HT-29 (cell line): ENCODE data around the gene CD274. TPM values are rescaled to one million over a fixed set of nuclear protein-coding genes. Genes with fewer than 3 reads are reported as not detected.
"Not testable (repeated sequence)": the region's sequence is repeated elsewhere in the genome, so short reads cannot be mapped to it uniquely, and the experiment has no call there.

Experiments
- DNase-seq: peaks from one replicate; pipeline ENCODE4 v3.0.0-alpha.2; 2015; ENCODE audit warnings: low spot score
- total RNA-seq: library from RNA; depleted of rRNA; stranded (reverse); fragments of >200 nt; shearing (Covaris generic); gene quantifications from 2 replicates; pipeline ENCODE4 v1.2.3, GENCODE V29; 2014

Gene CD274
- total RNA-seq, 1 experiment from 2014 or later = 0.33 TPM

GRCh38 chr9:5494765-5495164, 44.4 kb downstream of the CD274 start:
- not testable (repeated sequence) for DNase-seq

- DNase-seq = no peak
These were observed 48.8 kb downstream of the CD274 start for GRCh38 chr9:5499157-5499556.

- no peak for DNase-seq
These were observed 49.6 kb downstream of the CD274 start for GRCh38 chr9:5499889-5500398.

- DNase-seq = no peak
These were observed 50.3 kb downstream of the CD274 start for GRCh38 chr9:5500441-5501235.

- no peak for DNase-seq
These were observed 52.2 kb downstream of the CD274 start for GRCh38 chr9:5502553-5502952.

- no peak for DNase-seq
These were observed 59.2 kb downstream of the CD274 start for GRCh38 chr9:5509573-5509972.

- no peak for DNase-seq
These were observed 60.1 kb downstream of the CD274 start, which contains the start of gene PDCD1LG2 for GRCh38 chr9:5510360-5510931. PDCD1LG2 (plus strand) TSS chr9:5510531; CDS start chr9:5522547, 12,016 bp downstream.

GRCh38 chr9:5510989-5511388, 60.6 kb downstream of the CD274 start:
- DNase-seq = no peak

- DNase-seq = no peak
These were observed 61.1 kb downstream of the CD274 start for GRCh38 chr9:5511476-5511875.

- DNase-seq = no peak
These were observed 61.7 kb downstream of the CD274 start for GRCh38 chr9:5511935-5512580.

GRCh38 chr9:5512658-5513452, 62.5 kb downstream of the CD274 start:
- DNase-seq = no peak

GRCh38 chr9:5513966-5514616, 63.7 kb downstream of the CD274 start:
- DNase-seq = no peak

- DNase-seq = no peak
These were observed 64.4 kb downstream of the CD274 start for GRCh38 chr9:5514617-5515260.

- DNase-seq = no peak
These were observed 64.9 kb downstream of the CD274 start for GRCh38 chr9:5515261-5515650.

GRCh38 chr9:5516453-5517220, 66.3 kb downstream of the CD274 start:
- DNase-seq = no peak

GRCh38 chr9:5518171-5518936, 68.0 kb downstream of the CD274 start:
- no peak for DNase-seq

GRCh38 chr9:5518937-5519319, 68.6 kb downstream of the CD274 start:
- DNase-seq = no peak
